Trophoblast cell (in vitro differentiated cells and primary cell): ENCODE measurements around the gene DEFB127.
"Not testable (repeated sequence)": the region's sequence is repeated elsewhere in the genome, so short reads cannot be mapped to it uniquely, and the experiment has no call there.

Experiments used
- DNase-seq, 2 donors: peaks; one replicate each; pipeline ENCODE4 v3.0.0-alpha.2; 2016
- H2AFZ ChIP-seq: 2 replicates; pipeline ENCODE4 v1.6.1; 2013; ENCODE audit warnings: low read length, moderate library complexity, mild to moderate bottlenecking; ENCODE audit not compliant: insufficient read depth, poor library complexity
- H2AK5ac ChIP-seq: 2 replicates; pipeline ENCODE4 v1.6.1; 2013; ENCODE audit warnings: mild to moderate bottlenecking, low read length
- H2BK120ac ChIP-seq: 2 replicates; pipeline ENCODE4 v1.6.1; 2013; ENCODE audit warnings: low read length, mild to moderate bottlenecking, moderate library complexity; ENCODE audit not compliant: insufficient read depth, poor library complexity
- H2BK12ac ChIP-seq: 2 replicates; pipeline ENCODE4 v1.6.1; 2013; ENCODE audit warnings: mild to moderate bottlenecking, low read length, moderate library complexity
- H2BK5ac ChIP-seq: 2 replicates; pipeline ENCODE4 v1.6.1; 2013; ENCODE audit warnings: low read length, low read depth, moderate library complexity, mild to moderate bottlenecking; ENCODE audit not compliant: poor library complexity
- H3K14ac ChIP-seq: 2 replicates; pipeline ENCODE4 v1.6.1; 2013; ENCODE audit warnings: mild to moderate bottlenecking, low read length
- H3K18ac ChIP-seq: 2 replicates; pipeline ENCODE4 v1.6.1; 2013; ENCODE audit warnings: mild to moderate bottlenecking, low read length
- H3K23ac ChIP-seq: 2 replicates; pipeline ENCODE4 v1.6.1; 2013; ENCODE audit warnings: low read length
- H3K27ac ChIP-seq: 2 replicates; pipeline ENCODE4 v1.5.1; 2013; ENCODE audit warnings: low read depth, mild to moderate bottlenecking, inconsistent platforms, low read length, moderate library complexity
- H3K27me3 ChIP-seq: 2 replicates; pipeline ENCODE4 v1.6.1; 2013; ENCODE audit warnings: inconsistent platforms, mild to moderate bottlenecking, low read length, moderate library complexity; ENCODE audit not compliant: insufficient read depth
- H3K36me3 ChIP-seq, 2 experiments: 1 replicate in 1 of 2; 2 replicates in 1 of 2; pipeline ENCODE4 v1.6.1; 2013; ENCODE audit warnings: low read length in 2 of 2, mild to moderate bottlenecking in 2 of 2, moderate library complexity in 1 of 2; ENCODE audit not compliant: insufficient read depth in 2 of 2, control insufficient read depth in 1 of 2
- H3K4ac ChIP-seq: 2 replicates; pipeline ENCODE4 v1.6.1; 2013; ENCODE audit warnings: low read depth, mild to moderate bottlenecking, low read length, moderate library complexity
- H3K4me1 ChIP-seq, 2 experiments: 1 replicate in 1 of 2; 2 replicates in 1 of 2; pipeline ENCODE4 v1.6.1; 2013; ENCODE audit warnings: low read length in 2 of 2, mild to moderate bottlenecking in 2 of 2, moderate library complexity in 1 of 2; ENCODE audit not compliant: insufficient read depth in 2 of 2, control insufficient read depth in 1 of 2
- H3K4me2 ChIP-seq: 2 replicates; pipeline ENCODE4 v1.6.1; 2013; ENCODE audit warnings: inconsistent platforms, mild to moderate bottlenecking, low read length, moderate library complexity
- H3K4me3 ChIP-seq: 2 replicates; pipeline ENCODE4 v1.5.1; 2013; ENCODE audit warnings: mild to moderate bottlenecking, low read depth, low read length, inconsistent platforms
- H3K79me1 ChIP-seq: one replicate; pipeline ENCODE4 v1.6.1; 2013; ENCODE audit warnings: low read length
- H3K79me2 ChIP-seq: 2 replicates; pipeline ENCODE4 v1.6.1; 2013; ENCODE audit warnings: low read length, mild to moderate bottlenecking; ENCODE audit not compliant: control insufficient read depth, insufficient read depth, poor library complexity
- H3K9ac ChIP-seq: 2 replicates; pipeline ENCODE4 v1.6.1; 2013; ENCODE audit warnings: mild to moderate bottlenecking, low read length
- H3K9me3 ChIP-seq: 2 replicates; pipeline ENCODE4 v1.6.1; 2013; ENCODE audit warnings: low read depth, mild to moderate bottlenecking, control low read depth, inconsistent platforms, low read length; ENCODE audit not compliant: insufficient read depth
- H4K12ac ChIP-seq: 2 replicates; pipeline ENCODE4 v1.6.1; 2013; ENCODE audit warnings: low read depth, mild to moderate bottlenecking, low read length, moderate library complexity
- H4K8ac ChIP-seq: 2 replicates; pipeline ENCODE4 v1.6.1; 2013; ENCODE audit warnings: low read depth, mild to moderate bottlenecking, low read length, moderate library complexity
- H4K91ac ChIP-seq: one replicate; pipeline ENCODE4 v1.6.1; 2013; ENCODE audit warnings: low read depth, mild to moderate bottlenecking, low read length, moderate library complexity
- WGBS: extraction: QIAGEN DNeasy Blood & Tissue Kit; methylation state at CpG from one replicate; pipeline ENCODE4 v1.1.7; 2013; ENCODE audit warnings: missing lambda C conversion rate; ENCODE audit not compliant: insufficient read length, insufficient coverage; ENCODE audit errors: extremely low coverage; 5-methylcytosine and 5-hydroxymethylcytosine counted together

The DEFB127 gene

DNA sequence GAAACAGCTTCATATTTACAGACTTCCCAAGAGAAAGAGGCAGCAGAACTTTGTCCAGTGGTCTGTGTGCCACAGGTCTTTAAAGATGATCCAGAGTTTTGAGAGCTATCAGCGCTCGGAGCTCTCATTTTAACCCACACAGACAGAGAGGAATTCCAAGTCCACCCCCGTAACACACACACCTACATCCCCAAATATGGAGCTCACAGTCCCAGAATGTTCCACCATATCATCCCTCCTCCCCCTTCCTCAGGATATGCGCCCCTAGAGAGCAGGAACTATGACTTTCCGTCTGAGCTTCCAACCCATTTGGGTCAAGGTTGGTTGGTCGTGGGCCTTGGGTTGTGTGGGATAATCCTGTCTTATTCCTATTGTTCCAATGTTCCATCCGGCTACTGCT lies 32.4 kb downstream of the DEFB127 start, which contains the start of gene DEFB128:
Gene DEFB128, minus strand, starts transcription at position 101 of the 400 bp plus-strand sequence. Its CDS starts 88 bp downstream, at position 13.
- Histone ChIP-seq H3K23ac (no peak within 1 kb of the TSS), H3K36me3 (no peaks in the 10 kb centered on the region), H3K79me2 (no peaks in the 10 kb centered on the region), H3K27ac (no peak within 1 kb of the TSS), H3K9ac (no peak within 1 kb of the TSS), H3K18ac (no peak within 1 kb of the TSS), H4K91ac (no peak within 1 kb of the TSS), H3K4me3 (no peak within 1 kb of the TSS), H2AK5ac (no peak within 1 kb of the TSS), H2AFZ (no peak within 1 kb of the TSS), H3K14ac (no peak within 1 kb of the TSS), H4K12ac (no peak within 1 kb of the TSS), H3K4ac (no peak within 1 kb of the TSS), H3K4me1 (no peaks in the 10 kb centered on the region), H3K27me3 (no peaks in the 10 kb centered on the region), H3K79me1 (no peaks in the 10 kb centered on the region), H2BK120ac (no peak within 1 kb of the TSS), H3K9me3 (peaks cover 3% of the 10 kb centered on the region), H2BK5ac (no peak within 1 kb of the TSS), H4K8ac (no peak within 1 kb of the TSS), H3K4me2 (no peak within 1 kb of the TSS), H2BK12ac (no peak within 1 kb of the TSS)
- DNase-seq: no peak
- no CpG with 5 or more reads among the region's 7 CpGs for WGBS

DNA sequence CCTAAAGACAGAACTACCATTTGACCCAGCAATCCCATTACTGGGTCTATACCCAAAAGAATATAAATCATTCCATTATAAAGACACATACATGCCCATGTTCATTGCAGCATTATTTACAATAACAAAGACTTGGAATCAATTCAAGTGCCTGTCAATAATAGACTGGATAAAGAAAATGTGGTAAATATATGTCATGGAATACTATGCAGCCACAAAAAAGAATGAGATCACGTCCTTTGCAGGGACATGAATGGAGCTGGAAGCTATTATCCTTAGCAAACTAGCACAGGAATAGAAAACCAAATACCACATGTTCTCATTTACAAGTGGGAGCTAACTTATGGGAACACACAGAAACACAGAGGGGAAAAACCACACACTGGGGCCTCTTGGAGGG lies 41.0 kb downstream of the DEFB127 start:
- no peak overlapping the region for H2BK5ac ChIP-seq
- no peak for DNase-seq
- H2BK12ac ChIP-seq: no peak overlapping the region
- H3K23ac ChIP-seq: no peak overlapping the region
- no peak overlapping the region for H2BK120ac ChIP-seq
- no peaks in the 10 kb centered on the region for H3K79me2 ChIP-seq
- H4K8ac ChIP-seq: no peak overlapping the region
- no peaks in the 10 kb centered on the region for H3K27me3 ChIP-seq
- H3K4me1 ChIP-seq: no peaks in the 10 kb centered on the region
- H3K27ac ChIP-seq: no peak overlapping the region
- H3K79me1 ChIP-seq: no peaks in the 10 kb centered on the region
- no peak overlapping the region for H3K9ac ChIP-seq
- no peak overlapping the region for H3K4ac ChIP-seq
- no peak overlapping the region for H2AFZ ChIP-seq
- no peak overlapping the region for H3K18ac ChIP-seq
- H4K91ac ChIP-seq: no peak overlapping the region
- no peak overlapping the region for H3K4me3 ChIP-seq
- H4K12ac ChIP-seq: no peak overlapping the region
- no peak overlapping the region for H3K4me2 ChIP-seq
- H3K14ac ChIP-seq: no peak overlapping the region
- no peaks in the 10 kb centered on the region for H3K36me3 ChIP-seq
- WGBS: no CpG with 5 or more reads among the region's 1 CpG
- H3K9me3 ChIP-seq: peaks cover 18% of the 10 kb centered on the region
- no peak overlapping the region for H2AK5ac ChIP-seq

DNA sequence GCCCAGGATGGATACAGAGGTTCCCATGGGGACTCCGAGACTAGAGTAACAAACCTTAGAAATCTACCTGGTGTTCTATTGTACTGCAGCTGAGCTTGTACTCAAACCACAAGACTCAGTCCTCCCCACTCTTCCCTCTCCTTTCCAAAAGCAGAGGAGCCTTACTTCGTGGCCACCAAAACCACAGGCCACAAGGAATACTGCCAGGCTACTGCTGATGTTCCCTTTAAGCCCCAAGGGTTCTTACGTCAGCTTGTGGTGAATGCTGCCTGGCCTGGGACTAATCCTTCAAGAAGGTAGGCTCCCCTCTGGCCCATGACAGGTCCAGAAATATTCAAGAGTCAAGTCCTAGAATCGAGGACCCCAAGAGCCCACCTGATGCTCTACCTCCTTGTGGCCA lies 42.7 kb downstream of the DEFB127 start:
- Histone ChIP-seq H2BK12ac (no peak overlapping the region), H3K9ac (no peak overlapping the region), H3K14ac (no peak overlapping the region), H3K9me3 (peaks cover 16% of the 10 kb centered on the region), H3K4me1 (no peaks in the 10 kb centered on the region), H4K12ac (no peak overlapping the region), H3K4me3 (no peak overlapping the region), H3K18ac (no peak overlapping the region), H2AFZ (no peak overlapping the region), H2BK5ac (no peak overlapping the region), H2BK120ac (no peak overlapping the region), H2AK5ac (no peak overlapping the region), H3K36me3 (no peaks in the 10 kb centered on the region), H3K27me3 (no peaks in the 10 kb centered on the region), H4K91ac (no peak overlapping the region), H3K4ac (no peak overlapping the region), H3K4me2 (no peak overlapping the region), H3K79me2 (no peaks in the 10 kb centered on the region), H3K23ac (no peak overlapping the region), H3K79me1 (no peaks in the 10 kb centered on the region), H4K8ac (no peak overlapping the region), H3K27ac (no peak overlapping the region)
- no peak for DNase-seq
- no CpG with 5 or more reads among the region's 4 CpGs for whole genome bisulfite sequencing

DNA sequence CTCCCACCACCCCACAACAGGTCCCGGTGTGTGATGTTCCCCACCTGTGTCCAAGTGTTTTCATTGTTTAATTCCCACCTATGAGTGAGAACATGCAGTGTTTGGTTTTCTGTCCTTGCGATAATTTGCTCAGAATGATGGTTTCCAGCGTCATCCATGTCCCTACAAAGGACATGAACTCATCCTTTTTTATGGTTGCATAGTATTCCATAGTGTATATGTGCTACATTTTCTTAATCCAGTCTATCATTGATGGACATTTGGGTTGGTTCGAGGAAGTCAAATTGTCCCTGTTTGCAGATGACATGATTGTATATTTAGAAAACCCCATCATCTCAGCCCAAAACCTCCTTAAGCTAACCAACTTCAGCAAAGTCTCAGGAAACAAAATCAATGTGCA lies 46.4 kb downstream of the DEFB127 start:
- peaks cover 15% of the 10 kb centered on the region for H3K9me3 ChIP-seq
- not testable (repeated sequence) for H3K79me2 ChIP-seq, DNase-seq, H2AK5ac ChIP-seq, H3K4me2 ChIP-seq, H3K9ac ChIP-seq, H3K14ac ChIP-seq, H3K4ac ChIP-seq, H4K8ac ChIP-seq, H3K18ac ChIP-seq, H3K23ac ChIP-seq, H3K27me3 ChIP-seq, H2AFZ ChIP-seq, H2BK120ac ChIP-seq, H4K12ac ChIP-seq, H2BK12ac ChIP-seq, H4K91ac ChIP-seq, H3K79me1 ChIP-seq, H3K4me1 ChIP-seq, H3K36me3 ChIP-seq, H2BK5ac ChIP-seq, H3K4me3 ChIP-seq, H3K27ac ChIP-seq
- WGBS: no CpG with 5 or more reads among the region's 4 CpGs
